Transverse colon (tissue), 4 donors: Measurements from ENCODE around the gene SRRM4. TPM values are rescaled to one million over a fixed set of nuclear protein-coding genes. Genes with fewer than 3 reads are reported as not detected.
"Not testable (repeated sequence)": the region's sequence is repeated elsewhere in the genome, so short reads cannot be mapped to it uniquely, and the experiment has no call there.

ENCODE experiments used
- DNase-seq: peaks from one replicate; pipeline ENCODE4 v3.0.0-alpha.2; 2019
- H3K27ac ChIP-seq, 4 donors: fragments of 200-600 bp; sonication (generic); 2 replicates each; pipeline ENCODE4 v1.5.1; 2016 to 2018; ENCODE audit warnings: inconsistent platforms in 4 of 4
- H3K27me3 ChIP-seq: fragments of 200-600 bp; sonication (generic); 2 replicates; pipeline ENCODE4 v1.5.1; 2017; ENCODE audit warnings: inconsistent platforms
- H3K36me3 ChIP-seq, 4 donors: fragments of 200-600 bp; sonication (generic); 2 replicates each; pipeline ENCODE4 v1.5.1; 2017 to 2019; ENCODE audit warnings: inconsistent platforms in 4 of 4
- H3K4me1 ChIP-seq, 4 donors: fragments of 200-600 bp; sonication (generic); 2 replicates each; pipeline ENCODE4 v1.5.1; 2017 to 2020; ENCODE audit warnings: inconsistent platforms in 4 of 4
- H3K4me3 ChIP-seq, 4 donors: fragments of 200-600 bp; sonication (generic); 1 replicate in 1 of 4; 2 replicates in 3 of 4; pipeline versions ENCODE4 v1.5.1 to v1.6.1; 2017 to 2019; ENCODE audit warnings: inconsistent platforms in 4 of 4
- H3K9me3 ChIP-seq, 2 donors: fragments of 200-600 bp; sonication (generic); 2 replicates each; pipeline ENCODE4 v1.5.1; 2017 to 2019; ENCODE audit warnings: inconsistent platforms in 2 of 2
- CTCF ChIP-seq, 5 experiments: fragments of 200-600 bp in 3 of 5; fragments of 450-650 bp in 2 of 5; sonication (generic) in 3 of 5; IDR thresholded peaks; 1 replicate in 2 of 5; 2 replicates in 3 of 5; pipeline ENCODE4 v1.5.1; 2016 to 2017; ENCODE audit warnings: antibody characterized with exemption in 5 of 5, inconsistent platforms in 3 of 5, mild to moderate bottlenecking in 2 of 5, moderate library complexity in 1 of 5
- EP300 ChIP-seq: sonication (generic); formaldehyde crosslinking; IDR thresholded peaks from one replicate; pipeline ENCODE4 v1.6.1; 2017; ENCODE audit warnings: antibody characterized with exemption, low read depth
- POLR2A ChIP-seq: fragments of 450-650 bp; IDR thresholded peaks from one replicate; pipeline ENCODE4 v1.6.1; 2016; ENCODE audit warnings: antibody characterized with exemption, mild to moderate bottlenecking, moderate library complexity
- POLR2AphosphoS5 ChIP-seq, 3 donors: sonication (generic); formaldehyde crosslinking; IDR thresholded peaks; one replicate each; pipeline ENCODE4 v1.6.1; 2016; ENCODE audit warnings: antibody characterized with exemption in 3 of 3
- WGBS, 2 donors: methylation state at CpG; one replicate each; pipeline ENCODE4 v1.1.5; 2018; ENCODE audit warnings: low coverage in 1 of 2; 5-methylcytosine and 5-hydroxymethylcytosine counted together
- in situ Hi-C, 4 donors: fragments of 200-750 bp; cut with MboI; loops; one replicate each; pipeline versions ENCODE4 v1.15.0 to v1.15.1; 2017; ENCODE audit warnings: low sequenced_read_pairs in 3 of 4, low pct_ligation_motif_present in 1 of 4, low pct_unique_long_range_greater_than_20kb in 1 of 4
- intact Hi-C: fragments of 100-400 bp; cut with DNase I; formaldehyde crosslinking; loops from one replicate; pipeline ENCODE4 v1.15.1; 2023; ENCODE audit warnings: low total_unique reads
- total RNA-seq, 4 donors: library from RNA; depleted of rRNA; stranded (reverse); fragments of >200 nt; gene quantifications; one replicate each; pipeline ENCODE4 v1.1.0, GENCODE V29; 2016

The SRRM4 gene
- total RNA-seq, 4 donors from 2014 or later, result 0.14 TPM; not detected in 3

GRCh38 chr12:119100933-119101332, 119.6 kb downstream of the SRRM4 start:
- Histone ChIP-seq H3K4me1 (no peaks in the 10 kb centered on the region), H3K27me3 (no peaks in the 10 kb centered on the region), H3K27ac (no peak overlapping the region), H3K4me3 (no peak overlapping the region), H3K36me3 (no peaks in the 10 kb centered on the region), H3K9me3 (peaks cover 0 to 6% of the 10 kb centered on the region in 2 donors)
- WGBS, 2 donors, result 63 to 71% methylated on average over 1 to 3 of the region's 3 CpGs
- intact Hi-C loops (no loop called here), in situ Hi-C loops (loop anchor here in 1 of 4 donors (25.0 kb wide), 2 partner anchors 311 to 436 kb away; no protein-coding TSS in a partner anchor)
- TF ChIP-seq CTCF (IDR thresholded peaks at IDR 0.05), result no peak
- no peak for TF ChIP-seq POLR2A
- no peak for TF ChIP-seq EP300
- TF ChIP-seq POLR2AphosphoS5 (IDR thresholded peaks at IDR 0.05), result no peak
- no peak for DNase-seq

- in situ Hi-C loops, result loop anchor here in 1 of 4 donors (25.0 kb wide), 2 partner anchors 310 to 435 kb away; no protein-coding TSS in a partner anchor
- Histone ChIP-seq H3K36me3 (no peaks in the 10 kb centered on the region), H3K27ac (no peak overlapping the region), H3K27me3 (no peaks in the 10 kb centered on the region), H3K4me3 (no peak overlapping the region), H3K9me3 (peaks cover 0 to 6% of the 10 kb centered on the region in 2 donors), H3K4me1 (no peaks in the 10 kb centered on the region)
- intact Hi-C loops, result no loop called here
- 57 to 64% methylated on average over 4 of the region's 4 CpGs for WGBS, 2 donors
- TF ChIP-seq POLR2A (no peak), CTCF (IDR thresholded peaks at IDR 0.05) (no peak), EP300 (no peak), POLR2AphosphoS5 (IDR thresholded peaks at IDR 0.05) (no peak)
- DNase-seq, result no peak
These were observed 120.9 kb downstream of the SRRM4 start for GRCh38 chr12:119102274-119102673.

GRCh38 chr12:119102714-119103113, 121.4 kb downstream of the SRRM4 start:
- no peak overlapping the region for H3K4me3 ChIP-seq
- in situ Hi-C loops, result loop anchor here in 1 of 4 donors (25.0 kb wide), 2 partner anchors 310 to 435 kb away; no protein-coding TSS in a partner anchor
- no peak for DNase-seq
- H3K36me3 ChIP-seq, result no peaks in the 10 kb centered on the region
- 48 to 70% methylated on average over 1 of the region's 1 CpG for WGBS, 2 donors
- peaks cover 0 to 6% of the 10 kb centered on the region in 2 donors for H3K9me3 ChIP-seq
- no peaks in the 10 kb centered on the region for H3K4me1 ChIP-seq
- no peak for TF ChIP-seq POLR2AphosphoS5 (IDR thresholded peaks at IDR 0.05)
- no peak for TF ChIP-seq CTCF (IDR thresholded peaks at IDR 0.05)
- TF ChIP-seq EP300, result no peak
- TF ChIP-seq POLR2A, result no peak
- intact Hi-C loops, result no loop called here
- no peaks in the 10 kb centered on the region for H3K27me3 ChIP-seq
- no peak overlapping the region for H3K27ac ChIP-seq

- H3K4me1 ChIP-seq, H3K27ac ChIP-seq, H3K36me3 ChIP-seq, H3K4me3 ChIP-seq, H3K27me3 ChIP-seq, intact Hi-C loops, H3K9me3 ChIP-seq, DNase-seq: not testable (repeated sequence)
- WGBS, 2 donors, result 67 to 89% methylated on average over 3 to 4 of the region's 4 CpGs
- in situ Hi-C loops, result loop anchor here in 1 of 4 donors (25.0 kb wide), 2 partner anchors 307 to 432 kb away; no protein-coding TSS in a partner anchor
These were observed 123.6 kb downstream of the SRRM4 start for GRCh38 chr12:119104969-119105368.
